Measurements from ENCODE around the gene SLC39A11.

- TF ChIP-seq CTCF (conservative IDR thresholded peaks at IDR 0.05; ENCODE audit: low read length) (no peak), EZH2phosphoT487 (IDR thresholded peaks at IDR 0.05; ENCODE audit: borderline replicate concordance, low read depth, low read length) (no peak)
Observed at GRCh38 chr17:72658675-72659074, 433.8 kb downstream of the SLC39A11 start.

Data from OCI-LY7 (cell line).